Lower leg skin (tissue), 3 donors: ENCODE data around the gene SCNN1B.

ENCODE experiments used
- POLR2A ChIP-seq, 2 donors: fragments of 450-650 bp; IDR thresholded peaks; one replicate each; pipeline ENCODE4 v1.6.1; 2016 to 2017; ENCODE audit warnings: antibody characterized with exemption in 2 of 2, mild to moderate bottlenecking in 1 of 2, moderate library complexity in 1 of 2
- TF ChIP-seq, protein P1 (sequence below), 3 donors: fragments of 450-650 bp; IDR thresholded peaks; one replicate each; pipeline ENCODE4 v1.5.1; 2016; ENCODE audit warnings: antibody characterized with exemption in 3 of 3, mild to moderate bottlenecking in 3 of 3, moderate library complexity in 2 of 3

DNA sequence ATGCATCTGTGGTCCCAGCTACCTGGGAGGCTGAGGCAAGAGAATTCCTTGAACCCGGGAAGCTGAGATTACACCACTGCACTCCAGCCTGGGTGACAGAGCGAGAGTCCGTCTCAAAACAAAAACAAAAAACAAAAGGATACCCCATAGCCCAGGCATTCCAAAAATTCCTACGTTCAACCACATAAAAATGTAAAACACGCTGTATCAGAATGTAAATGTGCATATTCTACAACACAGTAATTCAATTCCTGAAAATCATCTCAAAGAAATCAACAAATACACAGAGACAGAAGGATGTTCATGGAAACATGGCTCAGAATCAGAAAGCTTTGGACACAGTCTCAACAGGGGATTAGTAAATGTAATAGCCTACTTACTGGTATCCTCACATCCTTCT lies 117.9 kb downstream of the SCNN1B start:
- TF ChIP-seq, protein P1, sequence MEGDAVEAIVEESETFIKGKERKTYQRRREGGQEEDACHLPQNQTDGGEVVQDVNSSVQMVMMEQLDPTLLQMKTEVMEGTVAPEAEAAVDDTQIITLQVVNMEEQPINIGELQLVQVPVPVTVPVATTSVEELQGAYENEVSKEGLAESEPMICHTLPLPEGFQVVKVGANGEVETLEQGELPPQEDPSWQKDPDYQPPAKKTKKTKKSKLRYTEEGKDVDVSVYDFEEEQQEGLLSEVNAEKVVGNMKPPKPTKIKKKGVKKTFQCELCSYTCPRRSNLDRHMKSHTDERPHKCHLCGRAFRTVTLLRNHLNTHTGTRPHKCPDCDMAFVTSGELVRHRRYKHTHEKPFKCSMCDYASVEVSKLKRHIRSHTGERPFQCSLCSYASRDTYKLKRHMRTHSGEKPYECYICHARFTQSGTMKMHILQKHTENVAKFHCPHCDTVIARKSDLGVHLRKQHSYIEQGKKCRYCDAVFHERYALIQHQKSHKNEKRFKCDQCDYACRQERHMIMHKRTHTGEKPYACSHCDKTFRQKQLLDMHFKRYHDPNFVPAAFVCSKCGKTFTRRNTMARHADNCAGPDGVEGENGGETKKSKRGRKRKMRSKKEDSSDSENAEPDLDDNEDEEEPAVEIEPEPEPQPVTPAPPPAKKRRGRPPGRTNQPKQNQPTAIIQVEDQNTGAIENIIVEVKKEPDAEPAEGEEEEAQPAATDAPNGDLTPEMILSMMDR (IDR thresholded peaks at IDR 0.05) = no peak
- TF ChIP-seq POLR2A (IDR thresholded peaks at IDR 0.05) = no peak
